ENCODE data around the gene CELF2. TPM values are rescaled to one million over a fixed set of nuclear protein-coding genes. Genes with fewer than 3 reads are reported as not detected.

The CELF2 gene
- polyA plus RNA-seq, 1 experiment, result 24.7 TPM

GRCh38 chr10:11305825-11306593 is 288.3 kb downstream of the CELF2 start:
- Histone ChIP-seq H3K27me3 (ENCODE audit: control insufficient read depth, insufficient read depth, low read length) (no peaks in the 10 kb centered on the region), H3K9me3 (ENCODE audit: control insufficient read depth, insufficient read depth, low read length) (peaks cover 32% of the 10 kb centered on the region), H3K27ac (ENCODE audit: low read depth, low read length) (no peak overlapping the region), H3K4me3 (ENCODE audit: low read depth, low read length) (no peak overlapping the region)
- ChIA-PET CTCF (no interaction called here), POLR2A (no interaction called here)
- no peak for TF ChIP-seq CTCF (IDR thresholded peaks at IDR 0.05; ENCODE audit: low read depth, low read length)
- no peak for DNase-seq (ENCODE audit: low read depth, low spot score)

DNA sequence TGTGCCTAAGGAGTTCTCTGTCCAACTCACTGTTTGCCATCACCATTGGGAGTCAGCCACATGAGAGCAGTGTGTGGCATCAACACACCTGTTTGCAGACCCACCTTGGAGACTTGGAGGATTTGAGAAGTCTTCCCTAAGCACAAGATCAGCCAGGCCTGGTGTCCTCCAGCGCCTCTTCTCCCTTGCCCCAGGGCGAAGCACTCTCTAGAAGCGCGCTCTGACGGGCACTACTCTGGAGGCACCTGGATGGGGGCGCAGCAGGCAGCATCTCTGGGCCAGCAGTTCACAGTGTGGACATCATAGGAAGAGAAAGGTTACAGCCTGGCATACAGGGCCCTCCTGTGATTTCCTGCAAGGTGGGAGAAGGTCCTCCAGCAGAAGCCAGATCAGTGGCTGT is 289.3 kb downstream of the CELF2 start:
- Histone ChIP-seq H3K27me3 (ENCODE audit: control insufficient read depth, insufficient read depth, low read length) (no peaks in the 10 kb centered on the region), H3K27ac (ENCODE audit: low read depth, low read length) (no peak overlapping the region), H3K9me3 (ENCODE audit: control insufficient read depth, insufficient read depth, low read length) (peaks cover 27% of the 10 kb centered on the region), H3K4me3 (ENCODE audit: low read depth, low read length) (no peak overlapping the region)
- no peak for DNase-seq (ENCODE audit: low read depth, low spot score)
- ChIA-PET POLR2A (no interaction called here), CTCF (no interaction called here)
- TF ChIP-seq CTCF (IDR thresholded peaks at IDR 0.05; ENCODE audit: low read depth, low read length), result no peak

- Histone ChIP-seq H3K9me3 (ENCODE audit: control insufficient read depth, insufficient read depth, low read length) (peaks cover 22% of the 10 kb centered on the region), H3K27me3 (ENCODE audit: control insufficient read depth, insufficient read depth, low read length) (no peaks in the 10 kb centered on the region), H3K4me3 (ENCODE audit: low read depth, low read length) (no peak overlapping the region), H3K27ac (ENCODE audit: low read depth, low read length) (no peak overlapping the region)
- CTCF ChIA-PET, result no interaction called here
- POLR2A ChIA-PET, result no interaction called here
- DNase-seq (ENCODE audit: low read depth, low spot score), result no peak
- TF ChIP-seq CTCF (IDR thresholded peaks at IDR 0.05; ENCODE audit: low read depth, low read length), result no peak
Observed at GRCh38 chr10:11307937-11308336, 290.3 kb downstream of the CELF2 start.

DNA sequence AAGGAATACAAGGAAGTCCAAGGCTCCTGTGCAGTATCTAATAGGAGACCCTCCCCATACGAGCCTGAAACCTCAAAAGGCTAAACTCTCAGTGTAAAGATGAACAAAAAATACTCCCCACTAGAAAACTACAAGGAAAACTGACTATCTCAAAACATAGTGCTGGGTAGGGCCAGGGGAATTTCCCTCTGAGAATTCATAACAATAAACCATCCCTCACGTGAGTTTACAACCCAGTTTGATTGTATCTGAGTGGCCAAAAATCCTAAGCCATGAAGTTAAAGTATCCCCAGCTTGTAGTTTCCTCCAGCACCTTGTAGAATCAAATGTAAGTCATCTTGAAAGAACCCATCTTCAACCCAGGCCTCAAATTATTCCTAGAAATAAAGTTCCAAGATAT is 293.4 kb downstream of the CELF2 start:
- POLR2A ChIA-PET, result no interaction called here
- CTCF ChIA-PET, result no interaction called here
- H3K27ac ChIP-seq (ENCODE audit: low read depth, low read length), result no peak overlapping the region
- no peak for DNase-seq (ENCODE audit: low read depth, low spot score)
- H3K27me3 ChIP-seq (ENCODE audit: control insufficient read depth, insufficient read depth, low read length), result no peaks in the 10 kb centered on the region
- H3K9me3 ChIP-seq (ENCODE audit: control insufficient read depth, insufficient read depth, low read length), result peaks cover 18% of the 10 kb centered on the region
- H3K4me3 ChIP-seq (ENCODE audit: low read depth, low read length), result no peak overlapping the region
- no peak for TF ChIP-seq CTCF (IDR thresholded peaks at IDR 0.05; ENCODE audit: low read depth, low read length)

- ChIA-PET CTCF (no interaction called here), POLR2A (no interaction called here)
- Histone ChIP-seq H3K9me3 (ENCODE audit: control insufficient read depth, insufficient read depth, low read length) (peaks cover 7% of the 10 kb centered on the region; the same call in 1 of the 2 replicates), H3K4me3 (ENCODE audit: low read depth, low read length) (no peak overlapping the region), H3K27ac (ENCODE audit: low read depth, low read length) (no peak overlapping the region), H3K27me3 (ENCODE audit: control insufficient read depth, insufficient read depth, low read length) (no peaks in the 10 kb centered on the region)
- DNase-seq (ENCODE audit: low read depth, low spot score), result no peak
- TF ChIP-seq CTCF (IDR thresholded peaks at IDR 0.05; ENCODE audit: low read depth, low read length), result no peak
Observed at GRCh38 chr10:11313463-11313862, 295.8 kb downstream of the CELF2 start.

All from AG04450 (cell line).